ENCODE results near the gene CGNL1.

Gene CGNL1

GRCh38 chr15:57388464-57388863, 12.2 kb downstream of the CGNL1 start:
- no peak for DNase-seq

DNA sequence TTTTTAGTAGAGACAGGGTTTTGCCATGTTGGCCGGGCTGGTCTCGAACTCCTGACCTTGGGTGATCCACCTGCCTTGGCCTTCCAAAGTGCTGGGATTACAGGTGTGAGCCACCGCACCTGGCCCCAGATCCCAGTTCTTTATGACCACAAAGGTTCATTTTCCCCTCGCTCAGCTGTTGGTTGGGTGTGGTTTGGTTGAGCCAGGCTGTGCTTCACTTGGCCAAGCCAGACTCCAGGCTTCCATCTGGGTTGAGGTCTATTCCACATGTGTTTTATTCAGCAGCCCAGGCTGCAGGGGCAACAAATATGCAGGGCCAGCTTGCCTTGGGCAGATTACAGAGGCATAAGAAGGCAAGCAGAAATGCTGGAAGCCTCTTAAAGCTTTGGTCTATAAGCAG, 13.7 kb downstream of the CGNL1 start:
- no peak for DNase-seq

DNA sequence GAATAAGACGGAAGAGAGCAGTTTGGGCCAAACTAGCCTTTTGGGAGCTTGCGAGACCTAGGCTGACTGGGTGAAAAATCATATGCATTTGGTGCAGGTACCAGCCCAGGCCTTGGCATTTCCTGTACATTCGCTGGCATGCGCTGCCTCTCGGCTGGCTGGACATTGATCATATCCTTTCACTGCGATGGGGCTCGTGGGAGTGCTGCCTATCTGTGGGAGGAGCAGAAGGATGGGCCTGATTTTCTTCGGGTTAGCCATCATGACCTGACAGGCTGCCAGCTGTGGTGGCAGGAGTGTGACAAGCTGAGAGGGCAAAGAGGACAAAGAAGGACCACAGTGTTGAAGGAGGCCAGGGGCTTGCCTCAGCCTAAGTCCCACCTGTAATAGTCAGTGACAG, 14.3 kb downstream of the CGNL1 start:
- DNase-seq = no peak

GRCh38 chr15:57391537-57391936, 15.2 kb downstream of the CGNL1 start:
- DNase-seq = no peak

- no peak for DNase-seq
These were observed 16.8 kb downstream of the CGNL1 start for GRCh38 chr15:57393061-57393460.

GRCh38 chr15:57395292-57395691, 19.0 kb downstream of the CGNL1 start:
- no peak for DNase-seq

- DNase-seq = no peak
These were observed 22.0 kb downstream of the CGNL1 start for GRCh38 chr15:57398336-57398735.

DNA sequence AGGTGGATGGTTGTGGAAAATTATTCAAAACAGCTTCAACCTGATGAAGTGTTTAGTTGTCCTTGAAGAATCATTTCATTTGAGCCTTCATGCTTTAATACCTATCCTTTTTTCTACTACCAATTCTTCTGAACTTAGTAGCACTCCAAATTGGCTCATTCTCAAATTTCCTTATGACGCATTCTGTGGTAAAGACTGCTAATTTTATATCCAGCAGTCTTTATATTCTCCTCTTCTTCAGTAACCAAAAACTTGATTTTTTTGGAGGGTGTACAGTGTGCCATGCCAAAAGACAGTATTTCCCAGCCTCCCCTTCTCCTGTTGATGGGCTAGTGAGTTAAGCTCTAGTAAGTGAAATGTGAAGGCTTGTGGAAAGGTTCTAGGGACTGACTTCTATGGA, 25.2 kb downstream of the CGNL1 start:
- no peak for DNase-seq

GRCh38 chr15:57403017-57403416, 26.7 kb downstream of the CGNL1 start:
- no peak for DNase-seq

DNA sequence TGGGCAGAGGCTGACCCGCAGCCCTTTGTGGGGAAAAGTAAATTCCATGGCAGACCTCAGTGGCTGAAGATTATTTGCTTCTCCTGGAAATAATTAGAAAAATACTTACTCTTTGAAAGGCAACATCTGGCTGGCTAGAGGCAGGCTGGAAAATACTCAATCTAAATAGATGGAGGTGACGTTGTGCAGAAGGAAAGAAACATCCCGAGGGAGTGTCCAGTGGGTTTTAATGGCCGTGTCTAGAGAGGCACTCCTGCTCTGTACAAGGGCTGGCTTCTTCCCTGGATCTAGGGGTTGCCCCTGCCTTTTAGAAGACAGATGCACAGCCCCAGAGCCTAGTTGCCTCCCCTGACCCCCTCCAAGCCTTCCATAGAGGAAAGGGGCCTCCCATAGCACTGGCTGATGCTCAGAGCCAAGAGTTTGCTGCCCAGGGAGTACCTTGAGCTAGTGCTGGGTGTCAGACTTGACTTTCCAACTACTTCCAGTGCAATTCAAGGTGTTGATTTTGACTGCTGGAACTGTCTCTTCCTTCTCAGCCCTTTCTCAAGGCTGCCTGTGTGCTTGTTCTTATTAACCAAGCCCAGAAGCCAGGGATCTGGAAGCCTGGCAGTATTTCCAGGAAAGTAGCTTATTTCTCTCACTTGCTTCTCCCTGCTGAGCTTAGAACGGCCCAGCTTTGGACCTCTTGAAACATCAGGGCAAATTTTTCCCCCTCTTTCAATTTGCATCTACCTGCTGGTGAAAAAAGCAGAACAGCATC, 27.4 kb downstream of the CGNL1 start:
- no peak for DNase-seq

- DNase-seq = no peak
These were observed 28.8 kb downstream of the CGNL1 start for GRCh38 chr15:57405133-57405532.

GRCh38 chr15:57406062-57406772, 29.9 kb downstream of the CGNL1 start:
- no peak for DNase-seq

- DNase-seq = no peak
These were observed 34.1 kb downstream of the CGNL1 start for GRCh38 chr15:57410373-57410772.

- no peak for DNase-seq
These were observed 35.9 kb downstream of the CGNL1 start for GRCh38 chr15:57411945-57412768.

- no peak for DNase-seq
These were observed 39.3 kb downstream of the CGNL1 start for GRCh38 chr15:57415602-57416001.

GRCh38 chr15:57418635-57419034, 42.3 kb downstream of the CGNL1 start:
- DNase-seq = no peak

DNA sequence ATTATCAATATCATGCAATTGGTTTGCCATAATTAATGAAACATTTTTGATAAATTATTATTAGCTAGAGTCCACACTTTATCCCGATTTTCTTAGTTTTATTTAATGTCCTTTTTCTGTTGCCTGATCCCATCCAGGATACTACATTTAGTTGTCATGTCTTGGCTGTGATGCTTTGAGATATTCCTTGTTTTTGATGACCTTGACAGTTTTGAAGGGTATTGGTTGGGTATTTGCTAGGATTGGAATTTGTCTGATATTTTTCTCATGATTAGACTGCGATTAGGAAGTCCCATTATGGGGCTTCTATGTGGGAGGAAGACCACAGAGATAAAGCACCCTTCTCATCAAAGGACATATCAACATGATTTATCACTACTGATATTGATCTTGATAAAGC, 43.0 kb downstream of the CGNL1 start:
- no peak for DNase-seq

DNA sequence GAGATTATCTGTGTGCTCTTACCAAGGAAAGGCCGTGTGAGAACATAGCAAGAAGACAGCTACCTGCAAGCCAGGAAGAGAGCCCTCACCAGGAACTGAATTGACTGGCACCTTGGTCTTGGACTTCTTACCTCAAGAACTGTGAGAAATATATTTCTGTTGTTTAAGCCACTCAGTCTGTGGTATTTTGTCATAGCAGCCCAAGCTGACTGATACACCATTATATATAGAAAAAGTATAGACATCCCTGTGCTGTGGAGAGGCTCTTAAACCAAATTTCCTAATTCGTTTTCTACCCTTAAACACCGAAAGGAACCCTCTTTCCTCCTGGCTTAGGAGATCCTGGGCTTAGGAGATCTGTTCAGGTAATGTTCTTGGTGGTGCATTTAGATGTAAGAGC, 44.8 kb downstream of the CGNL1 start:
- no peak for DNase-seq

- DNase-seq = no peak
These were observed 45.2 kb downstream of the CGNL1 start for GRCh38 chr15:57421551-57421950.

DNA sequence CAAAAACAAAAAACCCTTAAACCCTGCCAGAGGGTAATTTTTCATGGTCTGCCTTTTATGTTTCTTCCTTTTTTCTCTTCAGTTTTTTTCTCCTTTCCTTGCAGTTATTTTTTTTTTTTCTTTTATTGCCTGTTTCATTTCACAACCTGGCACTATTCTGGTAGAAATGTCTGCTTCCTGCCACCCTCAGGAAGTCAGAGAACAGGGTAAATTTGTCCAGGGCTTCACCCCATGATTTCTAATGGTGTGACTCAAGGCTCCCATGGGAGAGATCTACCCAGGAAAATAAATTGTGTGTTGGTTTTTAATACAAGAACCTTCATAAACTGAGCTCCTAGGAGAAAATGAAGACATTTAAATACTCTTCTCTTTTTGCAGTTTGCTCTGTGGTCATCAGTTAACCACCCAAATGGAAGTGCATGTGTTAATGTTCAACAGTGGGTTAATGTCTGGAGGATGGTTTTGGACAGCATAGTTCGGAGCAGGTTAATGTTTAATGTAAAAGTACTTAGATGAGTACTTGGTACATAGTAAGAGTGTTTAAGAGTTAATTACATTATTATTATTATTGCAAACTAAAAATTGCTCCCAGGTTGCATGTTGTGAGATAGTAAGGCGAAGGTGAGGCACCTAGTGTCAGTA, 45.9 kb downstream of the CGNL1 start:
- no peak for DNase-seq

DNA sequence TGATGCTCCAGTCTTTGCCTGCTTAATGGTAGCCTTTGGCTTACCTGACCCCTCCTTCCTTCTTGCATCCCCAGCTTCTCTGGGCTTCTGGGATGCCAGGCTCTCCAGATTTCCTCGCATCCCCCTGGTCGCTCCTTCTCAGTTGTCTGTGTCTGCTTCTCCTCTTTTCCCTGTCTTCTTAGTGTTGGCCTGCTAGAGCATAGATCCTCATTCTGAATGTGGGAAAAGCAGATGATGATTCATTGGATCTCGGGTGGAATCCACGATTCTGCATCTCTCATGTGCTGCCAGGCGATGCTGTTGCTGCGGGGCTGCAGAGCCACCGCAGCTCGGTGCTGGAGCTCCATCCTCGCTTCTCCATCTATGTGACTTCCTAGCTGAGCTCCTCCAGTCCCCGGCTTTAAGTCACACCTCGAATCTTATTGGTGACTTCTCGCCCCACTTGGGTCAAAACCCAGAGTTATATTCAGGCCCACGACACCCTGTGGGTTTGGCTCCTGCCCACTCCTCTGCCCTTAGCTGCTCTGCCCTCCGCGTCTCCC, 47.4 kb downstream of the CGNL1 start:
- no peak for DNase-seq

GRCh38 chr15:57424628-57425405, 48.5 kb downstream of the CGNL1 start:
- no peak for DNase-seq
